Activated CD4-positive, alpha-beta T cell treated with anti-CD3 and anti-CD28 coated beads, Interleukin-2, amount 50 U/mL, for 48 hours (primary cell): ENCODE data around the gene LYRM1.
"Not testable (repeated sequence)": the region's sequence is repeated elsewhere in the genome, so short reads cannot be mapped to it uniquely, and the experiment has no call there.

Source experiments
- DNase-seq, 2 experiments: peaks; one replicate each; pipeline ENCODE4 v3.0.0-alpha.2; 2020

Gene LYRM1

DNA sequence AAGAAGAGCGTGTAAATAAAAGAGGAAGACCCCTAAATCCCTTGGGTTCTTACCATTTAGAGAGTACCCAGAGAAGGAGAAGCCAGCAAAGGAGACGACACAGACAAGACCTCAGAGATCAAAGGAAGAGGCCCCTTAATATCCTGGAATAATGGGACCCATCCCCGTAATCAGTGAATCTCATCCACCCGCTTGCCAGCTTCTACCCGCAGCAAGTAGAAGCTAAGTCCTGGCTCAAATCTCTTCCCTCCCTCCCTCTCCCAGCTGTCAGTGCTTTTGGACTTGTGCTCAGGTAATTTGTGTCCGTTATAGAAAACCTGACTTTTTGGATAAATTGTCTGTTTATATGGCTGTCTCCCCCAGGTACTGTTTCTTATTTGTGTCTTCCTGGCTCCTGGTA, 1.9 kb downstream of the LYRM1 start:
- DNase-seq = no peak

DNA sequence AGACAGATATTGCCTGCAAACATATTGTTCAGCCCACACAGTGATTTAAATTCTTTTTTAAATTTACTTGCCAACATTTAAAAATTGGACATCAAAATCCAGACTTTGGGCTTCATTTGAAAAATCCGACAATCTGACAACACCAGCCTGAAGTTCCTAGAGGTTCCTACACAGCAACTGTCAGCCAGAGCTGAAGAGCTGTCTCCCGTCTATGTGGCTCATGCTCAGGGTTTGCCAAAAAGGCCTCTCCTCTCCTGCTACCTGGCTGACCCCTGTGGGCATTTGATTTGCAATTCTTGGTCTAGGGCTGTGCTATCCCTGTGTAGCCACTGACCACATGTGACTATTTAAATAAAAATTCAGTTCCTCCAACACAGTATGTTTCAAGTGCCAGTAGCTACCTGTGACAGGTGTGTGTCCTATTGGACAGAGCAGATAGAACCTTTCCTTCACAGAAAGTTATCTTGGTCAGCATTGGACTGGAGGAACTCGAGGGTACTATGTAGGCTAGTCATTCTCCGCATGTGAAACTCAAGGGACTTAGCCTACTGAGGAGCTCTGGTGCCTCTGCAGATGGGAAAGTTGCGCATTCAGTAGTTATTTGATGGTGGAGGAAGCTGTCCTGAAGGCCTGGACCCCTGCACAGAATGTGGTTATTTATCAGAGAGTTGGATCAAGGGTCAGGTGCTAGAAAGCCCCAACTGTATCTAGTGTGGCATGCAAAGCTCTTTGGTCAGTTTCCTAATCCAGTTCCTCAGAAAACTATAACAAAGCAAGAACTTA, 2.7 kb downstream of the LYRM1 start:
- DNase-seq = no peak

- DNase-seq = no peak
These were observed 3.4 kb downstream of the LYRM1 start for GRCh38 chr16:20903899-20904506.

GRCh38 chr16:20904507-20905081, 4.0 kb downstream of the LYRM1 start:
- DNase-seq = no peak

DNA sequence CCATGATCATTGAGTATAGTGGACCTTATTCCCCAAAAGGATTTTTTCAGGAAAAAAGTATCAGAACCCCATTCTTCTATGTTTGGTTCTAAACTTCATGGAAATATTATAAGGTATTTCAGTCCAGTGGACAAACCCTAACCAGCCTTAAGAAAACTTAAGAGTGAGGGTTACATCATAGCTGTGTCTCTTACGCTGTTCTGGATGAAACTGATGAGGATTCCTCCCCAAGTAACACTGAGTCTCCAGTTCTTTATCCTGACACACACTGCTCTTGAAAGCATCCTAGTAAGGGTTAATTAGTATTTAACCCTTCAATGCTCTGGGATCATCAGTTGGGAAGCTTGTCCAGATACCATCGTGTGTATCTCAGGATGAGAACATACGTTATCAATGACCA, 5.0 kb downstream of the LYRM1 start:
- DNase-seq = no peak

DNA sequence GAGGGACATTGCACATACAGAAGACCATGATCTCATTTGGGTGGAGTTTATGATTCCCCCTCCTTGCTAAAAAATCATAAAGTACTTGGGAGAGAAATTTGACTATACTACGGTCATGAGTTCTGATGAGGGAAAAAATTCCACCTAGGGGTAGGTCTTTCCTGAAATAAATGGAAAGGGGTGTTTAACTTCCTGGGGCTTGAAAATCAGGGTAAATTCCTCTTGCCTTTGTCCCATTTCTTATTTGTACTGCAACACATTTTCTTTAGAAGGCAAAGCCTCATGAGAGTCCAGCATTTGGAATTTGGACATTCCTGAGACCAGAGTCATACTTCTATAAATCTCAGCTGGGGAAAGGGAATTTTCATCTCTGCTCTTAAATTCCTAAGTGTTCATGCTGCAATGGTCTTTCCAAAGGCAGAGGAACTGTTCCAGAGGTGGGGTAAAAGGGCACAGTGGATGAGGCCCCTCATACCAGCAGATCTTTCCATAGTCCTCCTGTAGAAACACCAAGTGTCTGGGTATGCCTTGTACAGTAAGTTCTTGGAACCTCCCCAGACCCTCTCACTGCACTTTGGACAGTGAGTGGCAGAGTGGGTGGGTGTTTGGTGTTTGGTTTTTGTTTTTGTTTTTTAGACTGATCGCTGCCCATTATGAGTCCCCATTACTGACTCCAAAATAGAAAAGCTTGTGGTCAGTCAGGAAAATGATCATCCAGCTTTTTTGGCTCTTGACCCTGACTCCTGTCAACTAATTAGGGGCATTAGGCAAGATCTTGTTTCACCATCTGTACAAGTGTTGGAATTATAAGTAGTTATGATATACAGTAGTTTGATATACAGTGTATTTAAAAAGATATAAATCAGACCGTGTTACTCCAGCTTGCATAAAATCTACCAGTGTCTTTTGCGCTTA, 6.0 kb downstream of the LYRM1 start:
- DNase-seq = no peak

- no peak for DNase-seq
These were observed 10.3 kb downstream of the LYRM1 start for GRCh38 chr16:20910781-20911321.

DNA sequence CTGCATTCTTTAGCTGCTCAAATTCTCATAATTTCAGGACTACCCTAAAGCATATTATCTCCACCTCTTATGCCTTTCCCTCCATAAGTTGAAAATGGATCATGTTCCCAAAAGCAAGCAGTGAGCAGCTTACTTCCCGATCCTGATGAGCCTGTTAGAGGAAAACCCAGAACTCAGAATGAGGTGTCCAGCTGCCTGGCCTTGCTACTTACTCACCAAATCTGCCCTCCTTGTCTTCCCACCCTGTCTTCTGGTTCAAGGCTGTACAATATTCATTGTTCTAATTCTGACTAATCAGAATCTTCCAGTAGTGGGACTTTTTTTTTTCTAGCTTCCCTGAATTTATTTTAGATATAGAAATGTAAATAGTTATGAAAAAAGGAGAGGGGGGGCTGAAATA, 10.8 kb downstream of the LYRM1 start:
- peak; percentile 6 to 24 for DNase-seq

GRCh38 chr16:20916289-20916688, 15.7 kb downstream of the LYRM1 start:
- DNase-seq = no peak

- DNase-seq = no peak
These were observed 16.4 kb downstream of the LYRM1 start for GRCh38 chr16:20916942-20917341.

DNA sequence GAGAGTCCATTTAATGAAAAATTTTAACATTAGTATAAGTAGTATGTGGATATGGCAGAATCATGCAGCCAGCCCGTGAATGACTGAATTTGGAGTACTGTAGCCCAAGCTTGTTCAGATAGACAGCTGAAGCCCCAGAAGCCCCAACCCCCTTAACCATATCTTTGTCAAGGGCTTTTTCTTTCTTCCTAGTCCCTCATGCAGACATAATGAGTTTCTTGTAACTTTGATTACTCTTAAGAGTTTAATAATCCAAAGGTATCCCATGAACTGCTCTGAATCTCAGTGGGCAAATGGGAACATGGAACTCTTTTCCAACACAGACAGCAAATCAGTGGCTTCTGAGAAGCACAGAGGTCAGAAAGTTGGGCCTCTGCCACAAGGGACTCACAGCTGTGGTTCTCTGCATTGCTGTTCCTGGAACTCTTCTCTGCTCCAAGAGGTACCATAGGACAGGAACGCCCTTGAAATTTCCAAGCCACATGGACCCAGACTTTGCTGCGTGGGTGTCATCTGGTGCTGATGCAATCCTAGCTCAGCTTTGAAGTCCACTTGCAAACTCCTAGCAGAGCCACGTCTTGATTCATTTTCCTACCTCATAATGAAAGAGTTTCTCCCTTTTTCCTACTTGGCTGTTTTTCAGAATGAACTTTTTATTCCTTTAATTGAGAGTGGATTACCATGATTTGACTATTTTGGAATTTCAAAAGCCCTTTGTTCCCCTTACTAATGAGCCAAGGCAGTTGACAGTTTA, 18.1 kb downstream of the LYRM1 start:
- no peak for DNase-seq

GRCh38 chr16:20920091-20920490, 19.5 kb downstream of the LYRM1 start:
- DNase-seq = no peak

- DNase-seq = no peak
These were observed 20.2 kb downstream of the LYRM1 start for GRCh38 chr16:20920799-20921198.

GRCh38 chr16:20923876-20924275, 23.3 kb downstream of the LYRM1 start:
- no peak for DNase-seq

GRCh38 chr16:20925751-20926150, 25.2 kb downstream of the LYRM1 start:
- no peak for DNase-seq

- DNase-seq = no peak
These were observed 28.3 kb downstream of the LYRM1 start for GRCh38 chr16:20928774-20929411.

DNA sequence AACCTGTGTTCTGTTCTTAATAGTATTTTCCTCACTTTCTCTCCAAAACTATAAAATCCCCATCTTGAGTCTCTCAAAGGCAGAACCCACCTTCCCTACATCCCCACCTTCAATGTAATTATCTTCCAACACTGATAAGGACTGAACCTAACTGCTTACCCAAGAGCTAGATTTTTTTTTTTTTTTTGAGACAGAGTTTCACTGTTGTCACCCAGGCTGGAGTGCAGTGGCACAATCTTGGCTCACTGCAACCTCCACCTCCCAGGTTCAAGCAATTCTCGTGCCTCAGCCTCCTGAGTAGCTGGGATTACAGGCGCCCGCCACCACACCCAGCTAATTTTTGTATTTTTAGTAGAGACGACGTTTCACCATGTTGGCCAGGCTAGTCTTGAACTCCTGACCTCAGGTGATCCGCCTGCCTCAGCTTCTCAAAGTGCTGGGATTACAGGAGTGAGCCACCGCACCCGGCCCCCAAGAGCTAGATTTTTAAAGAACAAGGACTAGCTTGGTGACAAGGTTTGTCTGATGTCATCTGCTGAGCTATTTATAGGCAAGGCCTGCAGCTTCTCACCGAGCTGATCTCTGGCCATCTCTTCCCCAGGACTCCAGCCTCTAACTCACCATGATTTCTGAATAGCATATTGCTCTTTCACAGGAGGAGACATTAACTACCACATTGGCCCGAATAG, 29.2 kb downstream of the LYRM1 start:
- not testable (repeated sequence) for DNase-seq

GRCh38 chr16:20930365-20930690, 29.8 kb downstream of the LYRM1 start:
- DNase-seq = no peak

- no peak for DNase-seq
These were observed 30.6 kb downstream of the LYRM1 start for GRCh38 chr16:20931066-20931600.

DNA sequence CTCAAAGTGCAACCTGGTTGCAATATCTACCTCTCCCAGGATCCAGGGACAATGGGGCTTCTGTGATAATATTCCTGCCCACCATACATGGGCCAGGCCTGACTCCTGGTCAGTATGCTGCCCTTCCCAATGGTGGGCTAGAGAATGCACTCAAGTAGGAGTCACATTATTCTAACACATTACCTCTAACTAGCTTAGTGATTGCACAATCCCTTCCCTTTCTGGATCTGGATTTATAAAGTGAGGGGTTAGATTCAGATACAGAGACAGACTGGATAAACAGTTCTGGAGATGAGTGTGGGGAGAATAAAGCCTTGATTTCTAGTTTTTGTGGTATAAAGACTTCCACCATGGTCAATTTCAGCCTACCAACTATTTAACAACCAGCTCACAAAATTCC, 33.0 kb downstream of the LYRM1 start:
- DNase-seq = no peak

- DNase-seq = no peak
These were observed 37.2 kb downstream of the LYRM1 start for GRCh38 chr16:20937736-20938135.
